Measurements from ENCODE around the gene VPS26C.

DNA sequence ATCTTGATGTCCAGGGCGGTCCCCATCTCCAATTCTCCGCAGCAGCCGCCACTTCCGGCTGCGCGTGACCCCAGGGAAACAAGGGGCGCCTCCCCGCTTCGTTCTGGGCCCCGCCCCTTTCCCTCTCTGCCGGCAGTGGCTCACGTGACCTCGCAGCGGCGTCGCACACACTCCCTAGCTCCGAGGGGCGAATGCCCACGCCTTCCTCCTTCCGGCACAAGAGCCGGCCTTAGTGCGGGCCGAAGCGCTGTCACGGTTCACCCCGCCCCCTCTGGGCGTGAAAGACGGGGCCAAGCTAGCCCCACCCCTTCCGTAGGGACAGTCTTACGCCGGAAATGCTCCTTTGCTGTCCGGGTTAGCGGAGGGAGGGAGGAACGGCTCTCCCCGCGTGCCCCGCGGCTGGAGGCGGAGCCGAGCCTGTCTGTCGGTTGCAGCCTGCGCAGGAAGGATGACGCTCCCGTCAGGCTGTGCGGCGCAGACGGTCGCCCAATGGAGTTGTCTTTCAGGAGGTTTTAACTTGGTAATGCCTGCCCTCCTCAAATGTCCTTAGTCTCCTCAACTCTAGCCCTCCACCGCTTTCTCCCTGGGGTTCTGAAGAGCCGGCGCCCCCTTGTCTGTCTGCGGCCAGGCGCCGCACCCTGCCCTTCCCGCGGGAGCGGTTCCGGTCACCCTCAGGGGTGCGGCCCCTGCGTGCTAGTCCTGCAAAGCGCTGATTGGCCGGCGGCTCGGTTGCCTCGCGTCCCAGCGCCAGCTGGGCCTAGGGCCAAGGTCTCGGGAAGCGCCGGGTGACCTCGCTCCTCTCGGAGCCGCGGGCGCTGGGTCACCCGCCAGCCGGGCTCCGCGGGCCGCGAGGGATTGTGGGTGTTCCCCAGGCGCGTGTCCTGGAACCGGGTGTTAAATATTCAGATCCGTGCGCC, at the start of gene VPS26C:
- TF ChIP-seq, protein P1, sequence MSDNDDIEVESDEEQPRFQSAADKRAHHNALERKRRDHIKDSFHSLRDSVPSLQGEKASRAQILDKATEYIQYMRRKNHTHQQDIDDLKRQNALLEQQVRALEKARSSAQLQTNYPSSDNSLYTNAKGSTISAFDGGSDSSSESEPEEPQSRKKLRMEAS (CRISPR knock-in tag; IDR thresholded peaks at IDR 0.05): peak; percentile 84
- TF ChIP-seq, protein P2, sequence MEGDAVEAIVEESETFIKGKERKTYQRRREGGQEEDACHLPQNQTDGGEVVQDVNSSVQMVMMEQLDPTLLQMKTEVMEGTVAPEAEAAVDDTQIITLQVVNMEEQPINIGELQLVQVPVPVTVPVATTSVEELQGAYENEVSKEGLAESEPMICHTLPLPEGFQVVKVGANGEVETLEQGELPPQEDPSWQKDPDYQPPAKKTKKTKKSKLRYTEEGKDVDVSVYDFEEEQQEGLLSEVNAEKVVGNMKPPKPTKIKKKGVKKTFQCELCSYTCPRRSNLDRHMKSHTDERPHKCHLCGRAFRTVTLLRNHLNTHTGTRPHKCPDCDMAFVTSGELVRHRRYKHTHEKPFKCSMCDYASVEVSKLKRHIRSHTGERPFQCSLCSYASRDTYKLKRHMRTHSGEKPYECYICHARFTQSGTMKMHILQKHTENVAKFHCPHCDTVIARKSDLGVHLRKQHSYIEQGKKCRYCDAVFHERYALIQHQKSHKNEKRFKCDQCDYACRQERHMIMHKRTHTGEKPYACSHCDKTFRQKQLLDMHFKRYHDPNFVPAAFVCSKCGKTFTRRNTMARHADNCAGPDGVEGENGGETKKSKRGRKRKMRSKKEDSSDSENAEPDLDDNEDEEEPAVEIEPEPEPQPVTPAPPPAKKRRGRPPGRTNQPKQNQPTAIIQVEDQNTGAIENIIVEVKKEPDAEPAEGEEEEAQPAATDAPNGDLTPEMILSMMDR (IDR thresholded peaks at IDR 0.05): no peak
- TF ChIP-seq, protein P3, sequence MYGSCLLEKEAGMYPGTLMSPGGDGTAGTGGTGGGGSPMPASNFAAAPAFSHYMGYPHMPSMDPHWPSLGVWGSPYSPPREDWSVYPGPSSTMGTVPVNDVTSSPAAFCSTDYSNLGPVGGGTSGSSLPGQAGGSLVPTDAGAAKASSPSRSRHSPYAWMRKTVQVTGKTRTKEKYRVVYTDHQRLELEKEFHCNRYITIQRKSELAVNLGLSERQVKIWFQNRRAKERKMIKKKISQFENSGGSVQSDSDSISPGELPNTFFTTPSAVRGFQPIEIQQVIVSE (CRISPR knock-in tag; IDR thresholded peaks at IDR 0.05; ENCODE audit: borderline replicate concordance): no peak
- TF ChIP-seq GABPB1 (CRISPR knock-in tag; IDR thresholded peaks at IDR 0.05) (peak; percentile 74), MYBL2 (CRISPR knock-in tag; IDR thresholded peaks at IDR 0.05) (peak; percentile 37; the same call in 1 of the 2 replicates), NFYB (CRISPR knock-in tag; conservative IDR thresholded peaks at IDR 0.05; ENCODE audit: low read depth) (0 out of 2 replicates have a peak, but pooled peaks have one; percentile 42), FOXP1 (CRISPR knock-in tag; IDR thresholded peaks at IDR 0.05; ENCODE audit: borderline replicate concordance) (0 out of 2 replicates have a peak, but pooled peaks have one; percentile 51), JUN (CRISPR knock-in tag; IDR thresholded peaks at IDR 0.05) (no peak)
- TF ChIP-seq, protein P4, sequence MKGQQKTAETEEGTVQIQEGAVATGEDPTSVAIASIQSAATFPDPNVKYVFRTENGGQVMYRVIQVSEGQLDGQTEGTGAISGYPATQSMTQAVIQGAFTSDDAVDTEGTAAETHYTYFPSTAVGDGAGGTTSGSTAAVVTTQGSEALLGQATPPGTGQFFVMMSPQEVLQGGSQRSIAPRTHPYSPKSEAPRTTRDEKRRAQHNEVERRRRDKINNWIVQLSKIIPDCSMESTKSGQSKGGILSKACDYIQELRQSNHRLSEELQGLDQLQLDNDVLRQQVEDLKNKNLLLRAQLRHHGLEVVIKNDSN (CRISPR knock-in tag; IDR thresholded peaks at IDR 0.05): peak; percentile 97
